Common myeloid progenitor, CD34-positive (primary cell): ENCODE data around the gene FAM53A.

Experiments
- CTCF ChIA-PET: fragments of 350-600 bp; sonication (Branson Sonifier 250); formaldehyde crosslinking; loops from one replicate; lab custom pipeline; 2021; ENCODE audit warnings: antibody characterized with exemption; lab: Charles Lee
- POLR2A ChIA-PET: fragments of 350-600 bp; sonication (Branson Sonifier 250); formaldehyde crosslinking; loops from one replicate; lab custom pipeline; 2021; ENCODE audit warnings: antibody characterized with exemption; lab: Charles Lee
- DNase-seq, 3 donors: peaks; one replicate each; pipeline versions ENCODE4 v3.0.0 to v3.0.0-alpha.2; 2013
- H3K27ac ChIP-seq, 2 experiments: 1 replicate in 1 of 2; 2 replicates in 1 of 2; pipeline ENCODE4 v1.7.0; 2013; ENCODE audit warnings: inconsistent platforms in 2 of 2, low read length in 2 of 2, mild to moderate bottlenecking in 2 of 2, low read depth in 1 of 2, moderate library complexity in 1 of 2; ENCODE audit not compliant: severe bottlenecking in 2 of 2, insufficient read depth in 1 of 2, poor library complexity in 1 of 2
- H3K27me3 ChIP-seq, 5 experiments: replicated peaks in 2 of 5; 1 replicate in 3 of 5; 2 replicates in 2 of 5; pipeline versions ENCODE4 v1.6.1 to v1.7.0; 2013; ENCODE audit warnings: low read length in 4 of 5, mild to moderate bottlenecking in 2 of 5, moderate library complexity in 2 of 5, inconsistent platforms in 1 of 5; ENCODE audit not compliant: insufficient read depth in 5 of 5, control insufficient read depth in 4 of 5
- H3K36me3 ChIP-seq, 4 experiments: 1 replicate in 2 of 4; 2 replicates in 2 of 4; pipeline versions ENCODE4 v1.6.1 to v1.7.0; 2013; ENCODE audit warnings: low read length in 3 of 4, control low read depth in 1 of 4, mild to moderate bottlenecking in 1 of 4; ENCODE audit not compliant: control insufficient read depth in 4 of 4, insufficient read depth in 4 of 4
- H3K4me1 ChIP-seq, 4 experiments: 1 replicate in 3 of 4; 2 replicates in 1 of 4; pipeline versions ENCODE4 v1.6.1 to v1.7.1; 2013; ENCODE audit warnings: low read length in 3 of 4, mild to moderate bottlenecking in 3 of 4, control low read depth in 1 of 4, inconsistent platforms in 1 of 4, moderate library complexity in 1 of 4; ENCODE audit not compliant: control insufficient read depth in 4 of 4, insufficient read depth in 4 of 4; ENCODE audit errors: control extremely low read depth in 1 of 4
- H3K4me3 ChIP-seq, 7 experiments: 1 replicate in 4 of 7; 2 replicates in 3 of 7; pipeline versions ENCODE4 v1.5.1 to v1.7.0; 2013; ENCODE audit warnings: mild to moderate bottlenecking in 7 of 7, low read length in 6 of 7, moderate library complexity in 6 of 7, inconsistent platforms in 2 of 7, low read depth in 2 of 7, control low read depth in 1 of 7; ENCODE audit not compliant: insufficient read depth in 4 of 7, control insufficient read depth in 1 of 7; ENCODE audit errors: extremely low read depth in 1 of 7
- H3K9me3 ChIP-seq, 5 experiments: 1 replicate in 4 of 5; 2 replicates in 1 of 5; pipeline versions ENCODE4 v1.6.1 to v1.7.1; 2013; ENCODE audit warnings: low read length in 4 of 5, mild to moderate bottlenecking in 2 of 5, inconsistent platforms in 1 of 5, low read depth in 1 of 5, moderate library complexity in 1 of 5; ENCODE audit not compliant: control insufficient read depth in 4 of 5, insufficient read depth in 2 of 5; ENCODE audit errors: control extremely low read depth in 1 of 5
- WGBS: methylation state at CpG from one replicate; pipeline ENCODE4 v1.1.5; 2013; ENCODE audit not compliant: insufficient coverage; 5-methylcytosine and 5-hydroxymethylcytosine counted together

Gene FAM53A

DNA sequence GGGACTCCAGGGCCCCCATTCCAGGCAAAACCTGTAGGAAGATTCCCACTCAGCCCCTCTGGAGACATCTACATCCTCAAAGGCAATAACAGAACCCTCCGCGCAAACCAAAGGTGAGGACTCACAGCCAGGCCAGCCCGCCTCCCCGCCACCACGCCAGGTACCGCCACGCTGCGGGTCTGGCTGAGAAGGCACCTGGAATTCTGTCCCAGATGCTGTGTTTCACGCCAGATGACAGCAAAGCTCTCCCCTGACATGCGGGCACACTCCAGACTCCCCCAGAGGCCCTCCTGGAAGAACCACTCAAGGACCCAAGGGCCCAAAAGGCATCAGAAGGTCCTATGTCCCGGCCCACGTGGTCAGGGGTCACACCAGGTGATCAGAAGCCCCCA is 59.6 kb downstream of the FAM53A start:
- WGBS: 97% methylated on average over 12 of the region's 12 CpGs
- Histone ChIP-seq H3K36me3 (no peaks in the 10 kb centered on the region), H3K27ac (no peak overlapping the region), H3K9me3 (no peaks in the 10 kb centered on the region), H3K4me1 (peaks cover 0 to 15% (median 5%) of the 10 kb centered on the region in 4 experiments), H3K4me3 (no peak overlapping the region), H3K27me3 (no peaks in the 10 kb centered on the region)
- CTCF ChIA-PET: no interaction called here
- POLR2A ChIA-PET: no interaction called here
- no peak for DNase-seq

DNA sequence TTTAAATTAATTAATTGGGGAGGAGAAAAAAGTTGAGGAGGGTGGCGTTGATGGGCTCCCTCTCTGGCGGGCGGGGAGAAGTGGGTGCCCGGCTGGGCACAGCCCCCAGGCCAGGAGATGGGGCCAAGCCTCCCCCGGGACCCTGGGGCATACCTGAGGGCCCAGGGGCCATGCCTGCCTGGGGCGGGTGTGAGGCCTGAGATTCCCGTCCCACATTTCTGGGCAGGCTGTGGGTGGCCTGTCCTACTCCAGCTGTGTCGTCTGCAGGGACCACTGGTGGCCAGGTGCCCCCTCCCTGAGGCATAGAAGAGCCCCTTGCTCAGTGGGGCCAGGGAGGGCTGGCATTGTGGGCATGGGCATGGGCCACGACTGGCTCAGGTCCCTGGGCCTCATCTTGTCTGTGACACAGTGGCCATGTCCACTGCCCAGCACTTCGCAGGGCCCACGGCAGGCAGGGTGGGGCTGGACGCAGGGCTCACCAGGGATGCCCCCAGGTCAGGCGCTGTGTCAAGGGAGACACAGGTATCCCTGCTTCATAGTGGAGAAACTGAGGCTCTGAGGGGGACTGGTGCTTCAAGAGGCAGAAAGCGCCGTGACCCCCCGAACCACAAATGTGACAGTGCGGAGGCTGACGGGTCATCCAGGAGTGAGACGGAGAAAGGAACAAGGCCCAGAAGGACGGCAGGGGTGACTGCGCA is 60.1 kb downstream of the FAM53A start:
- ChIA-PET CTCF (no interaction called here), POLR2A (no interaction called here)
- no peak for DNase-seq
- H3K27ac ChIP-seq: no peak overlapping the region
- WGBS: 97% methylated on average over 20 of the region's 21 CpGs
- H3K27me3 ChIP-seq: no peaks in the 10 kb centered on the region
- no peaks in the 10 kb centered on the region for H3K9me3 ChIP-seq
- H3K4me3 ChIP-seq: no peak overlapping the region
- peaks cover 0 to 15% (median 5%) of the 10 kb centered on the region in 4 experiments for H3K4me1 ChIP-seq
- no peaks in the 10 kb centered on the region for H3K36me3 ChIP-seq

DNA sequence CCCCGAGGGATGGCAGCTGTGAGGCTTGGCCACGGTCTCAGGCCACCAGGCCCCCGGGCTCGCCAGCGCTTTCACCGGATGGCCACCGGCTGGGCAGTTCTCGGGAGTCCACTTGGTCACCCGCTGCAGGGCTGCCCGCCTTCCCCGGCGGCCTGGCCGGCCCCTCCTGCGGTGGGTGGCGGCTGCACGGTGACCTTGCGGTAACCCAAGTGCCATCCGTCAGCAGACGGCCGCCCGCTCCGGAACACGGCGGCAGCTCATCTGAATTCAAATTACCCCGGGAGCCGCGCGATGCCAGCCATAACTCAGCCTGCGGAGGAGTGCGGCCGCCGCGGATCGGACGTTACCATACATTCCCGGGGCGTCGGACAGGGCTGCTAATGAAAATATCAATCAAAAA is 60.7 kb downstream of the FAM53A start:
- no peaks in the 10 kb centered on the region for H3K9me3 ChIP-seq
- no peak overlapping the region for H3K27ac ChIP-seq
- H3K36me3 ChIP-seq: no peaks in the 10 kb centered on the region
- POLR2A ChIA-PET: no interaction called here
- WGBS: 95% methylated on average over 22 of the region's 38 CpGs
- peaks cover 0 to 15% (median 5%) of the 10 kb centered on the region in 4 experiments for H3K4me1 ChIP-seq
- no peak for DNase-seq
- no peaks in the 10 kb centered on the region for H3K27me3 ChIP-seq
- CTCF ChIA-PET: no interaction called here
- no peak overlapping the region for H3K4me3 ChIP-seq

DNA sequence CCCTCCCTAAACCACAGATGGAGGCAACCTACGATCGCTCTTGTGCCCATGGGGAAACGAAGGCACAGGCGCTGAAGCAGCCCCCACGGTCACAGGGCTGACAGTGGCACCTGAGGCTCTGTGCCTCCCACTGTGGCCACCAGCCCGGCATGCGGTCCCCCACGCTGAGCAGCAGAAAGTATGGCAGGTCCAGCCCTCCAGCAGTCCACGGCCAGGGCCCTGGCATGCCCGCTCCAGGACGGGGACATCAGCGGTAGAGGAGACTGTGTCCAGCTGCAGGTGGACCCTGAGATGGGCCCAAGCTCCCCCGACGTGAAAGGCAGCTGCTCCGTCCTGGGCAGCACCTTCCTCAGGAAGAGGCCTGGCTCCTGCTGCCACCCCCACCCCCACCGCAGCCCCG is 61.2 kb downstream of the FAM53A start:
- CTCF ChIA-PET: no interaction called here
- Histone ChIP-seq H3K27me3 (no peaks in the 10 kb centered on the region), H3K36me3 (no peaks in the 10 kb centered on the region), H3K9me3 (peaks cover 0 to 3% (median 0%) of the 10 kb centered on the region in 5 experiments), H3K4me3 (no peak overlapping the region), H3K27ac (no peak overlapping the region), H3K4me1 (peaks cover 0 to 15% (median 5%) of the 10 kb centered on the region in 4 experiments)
- POLR2A ChIA-PET: no interaction called here
- WGBS: 88% methylated on average over 17 of the region's 17 CpGs
- no peak for DNase-seq

DNA sequence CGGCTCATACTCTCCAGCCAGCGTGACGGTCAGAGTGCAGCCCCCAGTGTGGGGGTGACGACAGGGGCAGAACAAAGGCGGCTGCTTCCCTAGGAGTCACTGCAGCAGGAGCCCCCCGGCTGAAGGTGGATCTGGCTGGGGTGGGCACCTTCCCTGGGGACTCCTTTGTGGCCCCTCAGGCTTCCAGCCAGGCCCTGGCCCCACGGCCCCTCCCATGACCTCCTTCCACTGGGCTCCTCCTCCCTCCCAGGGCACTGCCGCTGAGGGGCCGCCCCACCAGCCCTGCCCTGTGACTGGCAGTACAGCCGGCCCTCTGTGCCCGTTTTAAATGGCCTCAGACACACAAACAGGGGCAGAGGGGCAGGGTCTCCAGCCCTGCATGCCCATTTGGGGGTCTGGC is 61.9 kb downstream of the FAM53A start:
- Histone ChIP-seq H3K27me3 (no peaks in the 10 kb centered on the region), H3K4me1 (peaks cover 0 to 15% (median 5%) of the 10 kb centered on the region in 4 experiments), H3K36me3 (no peaks in the 10 kb centered on the region), H3K27ac (no peak overlapping the region), H3K4me3 (no peak overlapping the region), H3K9me3 (peaks cover 0 to 10% (median 5%) of the 10 kb centered on the region in 5 experiments)
- POLR2A ChIA-PET: no interaction called here
- 87% methylated on average over 8 of the region's 11 CpGs for WGBS
- CTCF ChIA-PET: no interaction called here
- no peak for DNase-seq

DNA sequence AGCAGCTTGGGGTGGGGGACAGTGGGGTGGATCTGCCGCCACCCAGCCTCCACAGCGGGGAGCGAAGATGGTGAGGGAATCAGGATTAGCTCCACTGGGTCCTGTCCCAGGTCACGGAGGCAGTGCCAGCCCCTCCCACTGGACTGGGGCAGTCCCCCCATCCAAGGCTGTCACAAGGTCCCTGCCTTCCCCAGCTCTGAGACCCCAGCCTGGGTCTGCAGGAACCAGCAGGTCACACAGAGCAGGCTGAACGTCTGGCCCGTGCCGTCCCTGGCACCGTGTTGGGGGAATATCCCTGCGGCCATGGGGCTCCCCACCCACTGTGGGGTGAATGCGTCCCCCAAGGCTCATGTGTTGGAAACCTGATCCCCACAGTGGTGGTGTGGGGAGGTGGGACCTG is 62.6 kb downstream of the FAM53A start:
- Histone ChIP-seq H3K4me1 (peaks cover 0 to 13% (median 5%) of the 10 kb centered on the region in 4 experiments), H3K36me3 (no peaks in the 10 kb centered on the region), H3K27ac (no peak overlapping the region), H3K27me3 (no peaks in the 10 kb centered on the region), H3K4me3 (no peak overlapping the region), H3K9me3 (peaks cover 0 to 11% (median 5%) of the 10 kb centered on the region in 5 experiments)
- 95% methylated on average over 8 of the region's 10 CpGs for WGBS
- POLR2A ChIA-PET: no interaction called here
- CTCF ChIA-PET: no interaction called here
- DNase-seq: no peak

DNA sequence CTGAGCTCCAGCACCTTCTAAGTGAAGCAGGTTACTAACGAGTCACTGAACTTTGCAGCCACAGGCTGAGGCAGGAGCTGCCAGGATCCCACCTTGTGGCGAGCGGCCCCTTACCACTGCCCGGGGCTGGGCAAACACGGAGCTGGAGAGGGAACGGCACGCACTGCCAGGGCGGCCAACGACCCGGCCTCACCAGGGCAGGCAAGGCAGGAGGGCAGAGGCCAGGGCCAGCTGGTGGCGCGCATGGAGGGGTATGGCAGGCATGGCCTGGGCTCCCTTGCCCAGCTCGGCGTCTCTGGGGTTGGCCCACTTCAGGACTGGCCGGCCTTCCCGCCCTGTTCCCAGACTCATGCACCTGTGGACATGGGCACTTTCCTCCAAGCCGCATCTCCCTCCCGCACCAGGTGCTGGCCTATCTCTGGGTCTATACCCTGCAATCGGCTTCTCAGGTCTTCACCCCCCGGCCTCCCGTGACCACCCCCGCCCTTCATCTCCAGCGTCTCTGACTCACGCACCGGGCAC is 64.9 kb downstream of the FAM53A start:
- H3K27me3 ChIP-seq: no peaks in the 10 kb centered on the region
- H3K36me3 ChIP-seq: no peaks in the 10 kb centered on the region
- CTCF ChIA-PET: interaction anchor here (1.3 kb wide), 1 partner anchor 13 kb away, joined by 4 read pairs; no protein-coding TSS in a partner anchor
- no peak overlapping the region for H3K4me3 ChIP-seq
- H3K9me3 ChIP-seq: peaks cover 0 to 11% (median 5%) of the 10 kb centered on the region in 5 experiments
- 94% methylated on average over 25 of the region's 25 CpGs for WGBS
- DNase-seq: no peak
- H3K4me1 ChIP-seq: peaks cover 0 to 7% (median 3%) of the 10 kb centered on the region in 4 experiments
- no peak overlapping the region for H3K27ac ChIP-seq
- POLR2A ChIA-PET: no interaction called here
